H9 (cell line): ENCODE results near the gene HS2ST1. TPM values are rescaled to one million over a fixed set of nuclear protein-coding genes. Genes with fewer than 3 reads are reported as not detected.

Experiments
- DNase-seq: peaks from one replicate; pipeline ENCODE4 v3.0.0-alpha.2; 2017
- H2AFZ ChIP-seq: one replicate; pipeline ENCODE4 v1.6.1; 2013; ENCODE audit warnings: mild to moderate bottlenecking, low read length, control low read depth, moderate library complexity
- H2AK5ac ChIP-seq: 2 replicates; pipeline ENCODE4 v1.6.1; 2013; ENCODE audit warnings: low read length, control low read depth, mixed read lengths; ENCODE audit not compliant: insufficient read length
- H2BK120ac ChIP-seq: one replicate; pipeline ENCODE4 v1.6.1; 2013; ENCODE audit warnings: low read depth, mild to moderate bottlenecking, low read length, control low read depth, inconsistent platforms; ENCODE audit not compliant: poor library complexity, severe bottlenecking
- H2BK12ac ChIP-seq: 2 replicates; pipeline ENCODE4 v1.6.1; 2013; ENCODE audit warnings: low read length, control low read depth, mixed read lengths, low read depth; ENCODE audit not compliant: insufficient read length
- H2BK15ac ChIP-seq: 2 replicates; pipeline ENCODE4 v1.6.1; 2013; ENCODE audit warnings: low read depth, low read length, control low read depth
- H2BK20ac ChIP-seq: one replicate; pipeline ENCODE4 v1.6.1; 2013; ENCODE audit warnings: low read depth, mild to moderate bottlenecking, low read length, control low read depth, inconsistent platforms; ENCODE audit not compliant: poor library complexity, severe bottlenecking
- H2BK5ac ChIP-seq: 2 replicates; pipeline ENCODE4 v1.6.1; 2013; ENCODE audit warnings: low read length, control low read depth, mixed read lengths; ENCODE audit not compliant: insufficient read length
- H3K14ac ChIP-seq: 2 replicates; pipeline ENCODE4 v1.6.1; 2013; ENCODE audit warnings: low read length, control low read depth; ENCODE audit not compliant: insufficient read depth
- H3K18ac ChIP-seq: 2 replicates; pipeline ENCODE4 v1.6.1; 2013; ENCODE audit warnings: low read depth, mild to moderate bottlenecking, mixed read lengths, low read length, control low read depth; ENCODE audit not compliant: insufficient read length
- H3K23ac ChIP-seq: 2 replicates; pipeline ENCODE4 v1.6.1; 2013; ENCODE audit warnings: low read length, control low read depth, mixed read lengths, low read depth; ENCODE audit not compliant: insufficient read length
- H3K23me2 ChIP-seq: 2 replicates; pipeline ENCODE4 v1.6.1; 2013; ENCODE audit warnings: low read depth, mild to moderate bottlenecking, mixed read lengths, low read length, control low read depth; ENCODE audit not compliant: insufficient read length, poor library complexity, severe bottlenecking
- H3K27ac ChIP-seq: 2 replicates; pipeline ENCODE4 v1.5.1; 2013; ENCODE audit warnings: low read length, control low read depth, mixed read lengths, low read depth; ENCODE audit not compliant: insufficient read length
- H3K27me3 ChIP-seq: 2 replicates; pipeline ENCODE4 v1.6.1; 2013; ENCODE audit warnings: low read length, control low read depth, inconsistent platforms; ENCODE audit not compliant: insufficient read depth
- H3K4ac ChIP-seq: 2 replicates; pipeline ENCODE4 v1.6.1; 2013; ENCODE audit warnings: low read depth, mild to moderate bottlenecking, control low read depth, inconsistent platforms, low read length, moderate library complexity
- H3K4me1 ChIP-seq: 2 replicates; pipeline ENCODE4 v1.6.1; 2013; ENCODE audit warnings: low read length, control low read depth, inconsistent platforms; ENCODE audit not compliant: insufficient read depth
- H3K4me2 ChIP-seq: 2 replicates; pipeline ENCODE4 v1.6.1; 2013; ENCODE audit warnings: low read length, control low read depth, mixed read lengths; ENCODE audit not compliant: insufficient read length, insufficient read depth
- H3K56ac ChIP-seq: 2 replicates; pipeline ENCODE4 v1.6.1; 2013; ENCODE audit warnings: low read depth, mild to moderate bottlenecking, mixed read lengths, low read length, control low read depth; ENCODE audit not compliant: insufficient read length
- H3K79me1 ChIP-seq: 2 replicates; pipeline ENCODE4 v1.6.1; 2013; ENCODE audit warnings: low read depth, mild to moderate bottlenecking, moderate library complexity, low read length, control low read depth, inconsistent platforms; ENCODE audit not compliant: insufficient read depth, poor library complexity, severe bottlenecking
- H3K79me2 ChIP-seq: 2 replicates; pipeline ENCODE4 v1.6.1; 2013; ENCODE audit warnings: low read length, control low read depth, inconsistent platforms; ENCODE audit not compliant: insufficient read depth
- H3K9ac ChIP-seq: 2 replicates; pipeline ENCODE4 v1.6.1; 2013; ENCODE audit warnings: low read length, control low read depth, mixed read lengths; ENCODE audit not compliant: insufficient read length; ENCODE audit errors: extremely low read depth
- H3K9me3 ChIP-seq: one replicate; pipeline ENCODE4 v1.6.1; 2013; ENCODE audit warnings: low read depth, low read length, inconsistent platforms; ENCODE audit not compliant: control insufficient read depth
- H3T11ph ChIP-seq: one replicate; pipeline ENCODE4 v1.6.1; 2013; ENCODE audit warnings: mild to moderate bottlenecking, low read length, control low read depth, inconsistent platforms
- H4K20me1 ChIP-seq: one replicate; pipeline ENCODE4 v1.6.1; 2013; ENCODE audit not compliant: control insufficient read depth, insufficient read length, insufficient read depth
- H4K5ac ChIP-seq: 2 replicates; pipeline ENCODE4 v1.6.1; 2013; ENCODE audit warnings: low read depth, mild to moderate bottlenecking, mixed read lengths, low read length, control low read depth; ENCODE audit not compliant: insufficient read length
- H4K8ac ChIP-seq: replicated peaks from 2 replicates; pipeline ENCODE4 v1.6.1; 2013; ENCODE audit warnings: low read length, control low read depth, mixed read lengths, low read depth; ENCODE audit not compliant: insufficient read length
- H4K91ac ChIP-seq: 2 replicates; pipeline ENCODE4 v1.6.1; 2013; ENCODE audit warnings: low read depth, mild to moderate bottlenecking, moderate library complexity, mixed read lengths, low read length, control low read depth; ENCODE audit not compliant: insufficient read length
- H3K27ac Mint-ChIP-seq, 3 experiments: 2 replicates in 2 of 3; 3 replicates in 1 of 3; pipeline ENCODE4 v1.8.0; 2020 to 2021; ENCODE audit warnings: mixed read lengths in 3 of 3, mild to moderate bottlenecking in 1 of 3, moderate library complexity in 1 of 3
- H3K27me3 Mint-ChIP-seq: 2 replicates; pipeline ENCODE4 v1.8.0; 2021; ENCODE audit warnings: low read depth, mild to moderate bottlenecking, moderate library complexity, mixed read lengths
- H3K36me3 Mint-ChIP-seq, 3 experiments: 2 replicates in 2 of 3; 3 replicates in 1 of 3; pipeline ENCODE4 v1.8.0; 2020 to 2021; ENCODE audit warnings: low read depth in 3 of 3, mixed read lengths in 3 of 3; ENCODE audit not compliant: insufficient read depth in 1 of 3
- H3K4me1 Mint-ChIP-seq, 2 experiments: 2 replicates each; pipeline ENCODE4 v1.8.0; 2020; ENCODE audit warnings: mixed read lengths in 2 of 2
- H3K4me3 Mint-ChIP-seq, 2 experiments: 2 replicates in 1 of 2; 3 replicates in 1 of 2; pipeline ENCODE4 v1.8.0; 2020 to 2021; ENCODE audit warnings: mild to moderate bottlenecking in 2 of 2, mixed read lengths in 2 of 2, moderate library complexity in 1 of 2
- H3K9me3 Mint-ChIP-seq, 2 experiments: 2 replicates in 1 of 2; 3 replicates in 1 of 2; pipeline ENCODE4 v1.8.0; 2020; ENCODE audit warnings: mild to moderate bottlenecking in 2 of 2, mixed read lengths in 2 of 2, moderate library complexity in 1 of 2
- WGBS: extraction: QIAGEN DNeasy Blood & Tissue Kit; methylation state at CpG from one replicate; pipeline ENCODE4 v1.1.7; 2013; ENCODE audit warnings: missing lambda C conversion rate, low lambda C conversion rate, mixed read lengths; ENCODE audit not compliant: insufficient read length; ENCODE audit errors: extremely low coverage; 5-methylcytosine and 5-hydroxymethylcytosine counted together
- total RNA-seq: library from RNA; stranded (reverse); gene quantifications from 2 replicates; pipeline ENCODE4 v1.2.1, GENCODE V29; 2021
- TF ChIP-seq, protein P1 (sequence below): fragments of 200-600 bp; sonication (generic); conservative IDR thresholded peaks from 3 replicates; pipeline ENCODE4 v1.8.0; 2021; ENCODE audit warnings: antibody characterized with exemption, mild to moderate bottlenecking

Gene HS2ST1
- total RNA-seq, 1 experiment from 2014 or later: 20.1 TPM

DNA sequence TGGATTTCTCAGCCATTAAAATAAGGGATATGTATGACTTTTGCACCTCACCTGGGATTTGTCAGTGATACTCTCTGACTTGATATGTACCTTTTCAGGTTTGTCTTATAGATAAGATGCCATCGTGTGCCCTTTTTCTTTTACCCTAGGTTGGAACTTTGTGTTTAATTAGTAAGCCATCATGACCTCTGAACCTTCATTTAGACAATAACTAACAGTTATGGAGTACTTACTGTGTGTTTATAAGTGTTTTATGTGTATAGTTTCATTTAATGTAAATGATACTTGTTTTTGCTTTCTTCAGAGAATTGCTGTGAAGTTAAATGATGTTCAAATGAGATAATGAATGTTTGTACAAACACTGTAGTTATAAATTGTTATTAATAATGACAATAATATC is 14.4 kb downstream of the HS2ST1 start:
- TF ChIP-seq, protein P1, sequence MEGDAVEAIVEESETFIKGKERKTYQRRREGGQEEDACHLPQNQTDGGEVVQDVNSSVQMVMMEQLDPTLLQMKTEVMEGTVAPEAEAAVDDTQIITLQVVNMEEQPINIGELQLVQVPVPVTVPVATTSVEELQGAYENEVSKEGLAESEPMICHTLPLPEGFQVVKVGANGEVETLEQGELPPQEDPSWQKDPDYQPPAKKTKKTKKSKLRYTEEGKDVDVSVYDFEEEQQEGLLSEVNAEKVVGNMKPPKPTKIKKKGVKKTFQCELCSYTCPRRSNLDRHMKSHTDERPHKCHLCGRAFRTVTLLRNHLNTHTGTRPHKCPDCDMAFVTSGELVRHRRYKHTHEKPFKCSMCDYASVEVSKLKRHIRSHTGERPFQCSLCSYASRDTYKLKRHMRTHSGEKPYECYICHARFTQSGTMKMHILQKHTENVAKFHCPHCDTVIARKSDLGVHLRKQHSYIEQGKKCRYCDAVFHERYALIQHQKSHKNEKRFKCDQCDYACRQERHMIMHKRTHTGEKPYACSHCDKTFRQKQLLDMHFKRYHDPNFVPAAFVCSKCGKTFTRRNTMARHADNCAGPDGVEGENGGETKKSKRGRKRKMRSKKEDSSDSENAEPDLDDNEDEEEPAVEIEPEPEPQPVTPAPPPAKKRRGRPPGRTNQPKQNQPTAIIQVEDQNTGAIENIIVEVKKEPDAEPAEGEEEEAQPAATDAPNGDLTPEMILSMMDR: no peak
- Histone ChIP-seq H3K4me2 (no peak overlapping the region), H3K4ac (no peak overlapping the region), H3K79me1 (peaks cover 4% of the 10 kb centered on the region), H4K5ac (no peak overlapping the region), H3K23me2 (no peaks in the 10 kb centered on the region), H4K91ac (no peak overlapping the region), H3K4me1 (peaks cover 1% of the 10 kb centered on the region; the same call in 1 of the 2 replicates), H3K18ac (no peak overlapping the region), H2BK15ac (no peak overlapping the region), H2BK12ac (no peak overlapping the region), H3K23ac (no peak overlapping the region), H4K20me1 (no peaks in the 10 kb centered on the region), H4K8ac (no peak overlapping the region), H2AK5ac (no peak overlapping the region), H2BK120ac (no peak overlapping the region), H2BK20ac (no peak overlapping the region), H3K27me3 (no peaks in the 10 kb centered on the region), H3K27ac (no peak overlapping the region), H2BK5ac (no peak overlapping the region), H2AFZ (no peak overlapping the region), H3K9ac (no peak overlapping the region), H3K14ac (no peak overlapping the region), H3K56ac (no peak overlapping the region), H3K9me3 (peaks cover 11% of the 10 kb centered on the region), H3T11ph (no peak overlapping the region), H3K79me2 (peaks cover 9% of the 10 kb centered on the region; the same call in 1 of the 2 replicates)
- Mint-ChIP-seq H3K4me1 (peaks cover 17 to 20% of the 10 kb centered on the region in 2 experiments), H3K4me3 (no peak overlapping the region), H3K36me3 (peaks cover 15 to 25% (median 17%) of the 10 kb centered on the region in 3 experiments), H3K9me3 (peaks cover 17 to 23% of the 10 kb centered on the region in 2 experiments), H3K27me3 (no peaks in the 10 kb centered on the region), H3K27ac (no peak overlapping the region)
- DNase-seq: no peak
- WGBS: no CpG with 5 or more reads among the region's 1 CpG
